Measurements from ENCODE around the gene STK4. TPM values are rescaled to one million over a fixed set of nuclear protein-coding genes. Genes with fewer than 3 reads are reported as not detected.

The STK4 gene
- polyA plus RNA-seq, 1 donor from 2014 or later = 14.0 TPM

DNA sequence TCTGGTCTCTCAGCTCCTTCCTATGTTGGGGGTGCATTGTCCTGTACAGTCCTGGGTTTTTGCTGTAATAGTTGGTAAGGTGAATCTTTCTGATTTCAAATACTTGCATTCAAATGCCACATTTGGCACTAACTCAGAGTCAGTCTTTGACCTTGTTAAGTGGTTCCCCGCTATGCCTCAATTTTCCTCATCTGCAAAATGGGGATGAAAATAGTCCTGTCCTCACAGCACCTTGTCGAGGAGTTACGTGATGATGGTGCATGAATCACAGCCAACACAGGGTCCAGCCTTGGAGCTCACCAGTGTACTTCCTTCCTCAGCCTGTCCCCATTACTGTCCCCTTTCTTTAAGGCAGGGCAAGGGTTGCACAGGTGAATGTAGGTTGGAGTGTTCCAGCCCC, 147.6 kb downstream of the STK4 start:
- no peaks in the 10 kb centered on the region for H4K20me1 ChIP-seq (ENCODE audit: insufficient read depth)
- no peaks in the 10 kb centered on the region for H3F3A ChIP-seq (ENCODE audit: insufficient read depth, low read length, poor library complexity, severe bottlenecking)
- H3K9me3 ChIP-seq (ENCODE audit: low read length) = no peaks in the 10 kb centered on the region
- H3K4me3 ChIP-seq (ENCODE audit: low read length) = no peak overlapping the region
- no peaks in the 10 kb centered on the region for H3K36me3 ChIP-seq (ENCODE audit: insufficient read depth, low read length)
- H3K27me3 ChIP-seq (ENCODE audit: insufficient read depth, low read depth, low read length) = no peaks in the 10 kb centered on the region
- TF ChIP-seq, protein P1, sequence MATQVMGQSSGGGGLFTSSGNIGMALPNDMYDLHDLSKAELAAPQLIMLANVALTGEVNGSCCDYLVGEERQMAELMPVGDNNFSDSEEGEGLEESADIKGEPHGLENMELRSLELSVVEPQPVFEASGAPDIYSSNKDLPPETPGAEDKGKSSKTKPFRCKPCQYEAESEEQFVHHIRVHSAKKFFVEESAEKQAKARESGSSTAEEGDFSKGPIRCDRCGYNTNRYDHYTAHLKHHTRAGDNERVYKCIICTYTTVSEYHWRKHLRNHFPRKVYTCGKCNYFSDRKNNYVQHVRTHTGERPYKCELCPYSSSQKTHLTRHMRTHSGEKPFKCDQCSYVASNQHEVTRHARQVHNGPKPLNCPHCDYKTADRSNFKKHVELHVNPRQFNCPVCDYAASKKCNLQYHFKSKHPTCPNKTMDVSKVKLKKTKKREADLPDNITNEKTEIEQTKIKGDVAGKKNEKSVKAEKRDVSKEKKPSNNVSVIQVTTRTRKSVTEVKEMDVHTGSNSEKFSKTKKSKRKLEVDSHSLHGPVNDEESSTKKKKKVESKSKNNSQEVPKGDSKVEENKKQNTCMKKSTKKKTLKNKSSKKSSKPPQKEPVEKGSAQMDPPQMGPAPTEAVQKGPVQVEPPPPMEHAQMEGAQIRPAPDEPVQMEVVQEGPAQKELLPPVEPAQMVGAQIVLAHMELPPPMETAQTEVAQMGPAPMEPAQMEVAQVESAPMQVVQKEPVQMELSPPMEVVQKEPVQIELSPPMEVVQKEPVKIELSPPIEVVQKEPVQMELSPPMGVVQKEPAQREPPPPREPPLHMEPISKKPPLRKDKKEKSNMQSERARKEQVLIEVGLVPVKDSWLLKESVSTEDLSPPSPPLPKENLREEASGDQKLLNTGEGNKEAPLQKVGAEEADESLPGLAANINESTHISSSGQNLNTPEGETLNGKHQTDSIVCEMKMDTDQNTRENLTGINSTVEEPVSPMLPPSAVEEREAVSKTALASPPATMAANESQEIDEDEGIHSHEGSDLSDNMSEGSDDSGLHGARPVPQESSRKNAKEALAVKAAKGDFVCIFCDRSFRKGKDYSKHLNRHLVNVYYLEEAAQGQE (IDR thresholded peaks at IDR 0.05; ENCODE audit: borderline replicate concordance) = no peak
- no peak for TF ChIP-seq RAD21 (conservative IDR thresholded peaks at IDR 0.05)
- no peak for TF ChIP-seq POLR2AphosphoS5 (IDR thresholded peaks at IDR 0.05)
- no peak for TF ChIP-seq TAF1 (IDR thresholded peaks at IDR 0.05; ENCODE audit: low read depth)
- TF ChIP-seq EZH2 (IDR thresholded peaks at IDR 0.05; ENCODE audit: borderline replicate concordance, insufficient read depth, low read length, poor library complexity, severe bottlenecking) = no peak
- no peak for TF ChIP-seq MXI1 (conservative IDR thresholded peaks at IDR 0.05; ENCODE audit: poor library complexity, severe bottlenecking)
- TF ChIP-seq EP300 (conservative IDR thresholded peaks at IDR 0.05; ENCODE audit: poor library complexity, severe bottlenecking) = no peak
- TF ChIP-seq, protein P2, sequence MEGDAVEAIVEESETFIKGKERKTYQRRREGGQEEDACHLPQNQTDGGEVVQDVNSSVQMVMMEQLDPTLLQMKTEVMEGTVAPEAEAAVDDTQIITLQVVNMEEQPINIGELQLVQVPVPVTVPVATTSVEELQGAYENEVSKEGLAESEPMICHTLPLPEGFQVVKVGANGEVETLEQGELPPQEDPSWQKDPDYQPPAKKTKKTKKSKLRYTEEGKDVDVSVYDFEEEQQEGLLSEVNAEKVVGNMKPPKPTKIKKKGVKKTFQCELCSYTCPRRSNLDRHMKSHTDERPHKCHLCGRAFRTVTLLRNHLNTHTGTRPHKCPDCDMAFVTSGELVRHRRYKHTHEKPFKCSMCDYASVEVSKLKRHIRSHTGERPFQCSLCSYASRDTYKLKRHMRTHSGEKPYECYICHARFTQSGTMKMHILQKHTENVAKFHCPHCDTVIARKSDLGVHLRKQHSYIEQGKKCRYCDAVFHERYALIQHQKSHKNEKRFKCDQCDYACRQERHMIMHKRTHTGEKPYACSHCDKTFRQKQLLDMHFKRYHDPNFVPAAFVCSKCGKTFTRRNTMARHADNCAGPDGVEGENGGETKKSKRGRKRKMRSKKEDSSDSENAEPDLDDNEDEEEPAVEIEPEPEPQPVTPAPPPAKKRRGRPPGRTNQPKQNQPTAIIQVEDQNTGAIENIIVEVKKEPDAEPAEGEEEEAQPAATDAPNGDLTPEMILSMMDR (IDR thresholded peaks at IDR 0.05; ENCODE audit: poor library complexity, severe bottlenecking) = no peak
- no peak for TF ChIP-seq SMC3 (conservative IDR thresholded peaks at IDR 0.05; ENCODE audit: poor library complexity)
- no peaks in the 10 kb centered on the region for H3K79me2 ChIP-seq (replicated peaks; ENCODE audit: insufficient read depth, low read length)
- no peak overlapping the region for H3K9ac ChIP-seq (ENCODE audit: low read length)
- no peaks in the 10 kb centered on the region for H3K9me2 ChIP-seq (ENCODE audit: insufficient read depth, low read length)
- no peak overlapping the region for H2AFZ ChIP-seq (ENCODE audit: low read depth, low read length)
- no peak overlapping the region for H3K27ac ChIP-seq (ENCODE audit: low read length)
- no peak overlapping the region for H3K4me2 ChIP-seq (ENCODE audit: low read length)

GRCh38 chr20:45114465-45115385, 148.4 kb downstream of the STK4 start, which contains the start of gene WFDC5:
Gene WFDC5 (minus strand): TSS chr20:45115174. CDS start chr20:45115083, 91 bp downstream.
- H3K4me2 ChIP-seq (ENCODE audit: low read length) = no peak within 1 kb of the TSS
- no peak within 1 kb of the TSS for H3K9ac ChIP-seq (ENCODE audit: low read length)
- no peaks in the 10 kb centered on the region for H3F3A ChIP-seq (ENCODE audit: insufficient read depth, low read length, poor library complexity, severe bottlenecking)
- no peaks in the 10 kb centered on the region for H3K27me3 ChIP-seq (ENCODE audit: insufficient read depth, low read depth, low read length)
- H3K79me2 ChIP-seq (replicated peaks; ENCODE audit: insufficient read depth, low read length) = no peaks in the 10 kb centered on the region
- no peaks in the 10 kb centered on the region for H3K36me3 ChIP-seq (ENCODE audit: insufficient read depth, low read length)
- H4K20me1 ChIP-seq (ENCODE audit: insufficient read depth) = no peaks in the 10 kb centered on the region
- H3K9me2 ChIP-seq (ENCODE audit: insufficient read depth, low read length) = no peaks in the 10 kb centered on the region
- no peak within 1 kb of the TSS for H3K4me3 ChIP-seq (ENCODE audit: low read length)
- H2AFZ ChIP-seq (ENCODE audit: low read depth, low read length) = no peak within 1 kb of the TSS
- TF ChIP-seq EP300 (conservative IDR thresholded peaks at IDR 0.05; ENCODE audit: poor library complexity, severe bottlenecking) (no peak), TAF1 (IDR thresholded peaks at IDR 0.05; ENCODE audit: low read depth) (no peak), MXI1 (conservative IDR thresholded peaks at IDR 0.05; ENCODE audit: poor library complexity, severe bottlenecking) (no peak)
- TF ChIP-seq, protein P1 (IDR thresholded peaks at IDR 0.05; ENCODE audit: borderline replicate concordance) = no peak
- no peak within 1 kb of the TSS for H3K27ac ChIP-seq (ENCODE audit: low read length)
- H3K9me3 ChIP-seq (ENCODE audit: low read length) = no peaks in the 10 kb centered on the region
